ENCODE results near the gene TDRD12.

DNA sequence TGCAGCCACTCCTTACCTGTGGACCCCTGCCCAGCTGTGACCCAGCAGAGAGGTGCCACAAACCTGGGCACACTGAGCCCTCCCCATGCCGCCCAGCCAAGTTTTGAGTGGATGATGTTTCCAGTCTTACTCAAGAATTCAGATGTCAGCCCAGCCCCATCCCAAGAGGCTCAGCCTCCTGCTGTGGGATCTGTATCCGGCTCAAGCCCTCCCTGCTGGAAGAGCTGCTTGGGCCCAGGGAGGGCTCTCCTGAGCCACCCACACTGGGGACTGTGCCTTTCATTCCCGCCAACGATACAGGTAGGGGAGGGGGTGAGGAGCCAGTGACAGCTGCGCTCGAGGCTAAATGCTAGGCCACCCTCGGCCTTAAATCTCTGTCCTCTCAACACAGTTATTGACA, 155.9 kb downstream of the TDRD12 start:
- TF ChIP-seq, protein P1, sequence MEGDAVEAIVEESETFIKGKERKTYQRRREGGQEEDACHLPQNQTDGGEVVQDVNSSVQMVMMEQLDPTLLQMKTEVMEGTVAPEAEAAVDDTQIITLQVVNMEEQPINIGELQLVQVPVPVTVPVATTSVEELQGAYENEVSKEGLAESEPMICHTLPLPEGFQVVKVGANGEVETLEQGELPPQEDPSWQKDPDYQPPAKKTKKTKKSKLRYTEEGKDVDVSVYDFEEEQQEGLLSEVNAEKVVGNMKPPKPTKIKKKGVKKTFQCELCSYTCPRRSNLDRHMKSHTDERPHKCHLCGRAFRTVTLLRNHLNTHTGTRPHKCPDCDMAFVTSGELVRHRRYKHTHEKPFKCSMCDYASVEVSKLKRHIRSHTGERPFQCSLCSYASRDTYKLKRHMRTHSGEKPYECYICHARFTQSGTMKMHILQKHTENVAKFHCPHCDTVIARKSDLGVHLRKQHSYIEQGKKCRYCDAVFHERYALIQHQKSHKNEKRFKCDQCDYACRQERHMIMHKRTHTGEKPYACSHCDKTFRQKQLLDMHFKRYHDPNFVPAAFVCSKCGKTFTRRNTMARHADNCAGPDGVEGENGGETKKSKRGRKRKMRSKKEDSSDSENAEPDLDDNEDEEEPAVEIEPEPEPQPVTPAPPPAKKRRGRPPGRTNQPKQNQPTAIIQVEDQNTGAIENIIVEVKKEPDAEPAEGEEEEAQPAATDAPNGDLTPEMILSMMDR (IDR thresholded peaks at IDR 0.05) = no peak
- no peak for TF ChIP-seq POLR2A (IDR thresholded peaks at IDR 0.05)

Data from heart left ventricle (tissue), 13 donors.